GM13976 (cell line): ENCODE results near the gene PDGFD.

Experiments used
- DNase-seq: peaks from one replicate; pipeline ENCODE4 v3.0.0; 2012; ENCODE audit warnings: low spot score
- CTCF ChIP-seq: IDR thresholded peaks from 2 replicates; pipeline ENCODE4 v1.5.1; 2012; ENCODE audit warnings: borderline replicate concordance, mild to moderate bottlenecking; ENCODE audit not compliant: insufficient read depth; ENCODE audit errors: extremely low read depth, missing control alignments, control extremely low read depth
- in situ Hi-C: fragments of 300-500 bp; cut with MboI; formaldehyde crosslinking; loops from one replicate; pipeline ENCODE4 v1.12.0; 2022; ENCODE audit warnings: low sequenced_read_pairs, mixed read lengths, inconsistent platforms; ENCODE audit not compliant: unreplicated experiment

Gene PDGFD

GRCh38 chr11:104033561-104033960, 130.4 kb downstream of the PDGFD start:
- no peak for DNase-seq
- TF ChIP-seq CTCF: no peak
- in situ Hi-C loops: no loop called here

DNA sequence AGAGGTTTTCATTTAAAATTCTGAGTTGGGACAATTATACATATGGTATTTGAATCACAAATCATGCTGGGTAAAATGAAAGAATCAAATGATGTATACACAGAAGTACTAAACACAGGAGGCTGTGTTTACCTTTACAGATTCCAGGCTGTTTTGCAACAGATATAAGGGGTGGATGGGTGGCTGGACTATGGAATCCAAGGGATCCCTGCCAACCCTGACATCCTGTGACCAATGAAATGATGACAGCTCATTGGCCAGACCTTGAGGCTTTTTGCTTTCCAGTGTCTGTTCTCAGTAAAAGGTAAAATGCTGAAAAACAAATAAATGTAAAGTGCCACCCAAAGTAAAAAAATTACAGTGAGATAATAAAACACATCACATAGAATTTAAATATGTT, 130.8 kb downstream of the PDGFD start:
- TF ChIP-seq CTCF: no peak
- in situ Hi-C loops: no loop called here
- no peak for DNase-seq

DNA sequence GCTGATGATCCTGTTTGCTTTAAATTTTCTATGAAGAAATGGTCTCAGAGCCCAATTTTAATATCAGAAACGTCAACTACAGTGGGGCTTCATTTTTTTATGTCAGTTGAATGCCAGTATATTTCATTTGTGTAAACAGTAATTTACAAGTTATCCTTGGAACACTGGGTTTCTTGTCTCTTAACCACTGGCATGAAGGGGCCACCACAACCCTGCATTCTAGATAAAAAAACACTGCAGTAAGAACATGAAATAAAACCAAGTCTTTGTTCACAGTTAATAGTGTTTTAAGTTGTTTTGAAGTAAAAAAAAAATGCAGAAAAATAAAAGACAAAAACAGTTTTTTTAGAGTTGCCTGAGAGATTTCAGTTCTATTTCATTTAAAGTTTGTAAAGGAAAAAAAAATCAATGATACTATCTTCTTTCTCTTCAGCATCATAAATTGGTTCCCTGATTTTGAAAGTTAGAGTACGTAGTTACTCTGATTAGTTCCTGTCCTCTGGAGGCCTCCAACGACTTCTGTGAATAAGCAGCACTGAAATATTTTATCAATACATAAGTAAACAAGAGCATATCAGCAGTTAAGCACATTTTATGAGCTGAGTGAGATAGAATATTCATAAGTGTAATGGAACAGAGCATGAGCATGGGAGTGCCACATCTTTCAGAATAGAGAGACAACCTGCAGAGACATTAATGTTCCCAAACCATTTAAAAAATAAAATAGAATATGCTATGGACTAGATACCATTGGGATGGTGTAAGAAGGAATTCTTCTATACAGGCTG, 135.3 kb downstream of the PDGFD start:
- in situ Hi-C loops: no loop called here
- no peak for TF ChIP-seq CTCF
- no peak for DNase-seq

GRCh38 chr11:104024572-104024971, 139.4 kb downstream of the PDGFD start:
- in situ Hi-C loops: no loop called here
- TF ChIP-seq CTCF: no peak
- no peak for DNase-seq

DNA sequence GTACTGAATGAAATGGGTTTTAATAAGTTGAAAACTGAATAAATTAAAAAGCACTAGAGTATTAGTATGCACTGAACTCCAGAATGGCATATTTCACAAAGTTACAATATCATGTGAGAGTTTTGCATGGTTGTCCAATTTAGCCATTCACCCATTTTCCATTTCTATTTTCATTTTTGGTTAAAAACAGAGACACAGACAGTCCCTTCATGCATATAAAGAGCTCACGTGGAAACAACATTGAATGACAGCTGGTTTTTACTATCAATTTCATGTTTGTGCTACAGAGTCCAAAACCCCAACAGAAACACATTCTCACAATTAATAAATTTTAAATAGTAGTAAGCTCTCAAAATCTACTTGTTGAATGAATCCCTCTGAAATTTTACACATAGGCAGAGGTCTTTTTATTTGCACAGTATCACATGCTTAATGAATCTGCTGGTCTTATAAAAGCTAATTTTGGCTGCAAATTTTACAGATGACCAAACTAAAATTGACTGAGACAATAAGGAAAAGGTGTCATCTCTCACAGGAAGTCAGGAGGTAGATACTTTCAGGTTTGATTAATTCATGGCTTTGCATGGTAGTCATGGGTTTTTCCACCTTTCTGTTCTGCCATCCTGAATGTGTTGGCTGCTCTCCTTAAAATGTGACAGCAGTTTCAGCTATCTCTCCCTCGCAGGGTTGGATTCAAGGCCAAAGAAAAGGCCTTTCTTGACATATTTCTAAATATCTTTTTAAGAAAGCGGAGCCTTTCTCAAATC, 148.1 kb downstream of the PDGFD start:
- no peak for DNase-seq
- in situ Hi-C loops: no loop called here
- no peak for TF ChIP-seq CTCF

GRCh38 chr11:104011044-104011443, 152.9 kb downstream of the PDGFD start:
- no peak for DNase-seq
- in situ Hi-C loops: no loop called here
- no peak for TF ChIP-seq CTCF
